ENCODE data around the gene FAHD1.

- TF ChIP-seq CTCF (IDR thresholded peaks at IDR 0.05), result no peak
- no peak for TF ChIP-seq EP300 (IDR thresholded peaks at IDR 0.05)
Observed at GRCh38 chr16:1777375-1778199, 49.4 kb upstream of the FAHD1 start.
